OCI-LY3 (cell line): ENCODE data around the gene GALNT1.
"Not testable (repeated sequence)": the region's sequence is repeated elsewhere in the genome, so short reads cannot be mapped to it uniquely, and the experiment has no call there.

Experiments used
- EZH2phosphoT487 ChIP-seq: fragments of 200-600 bp; shearing (Covaris generic); IDR thresholded peaks from 2 replicates; pipeline ENCODE4 v1.6.1; 2018; ENCODE audit warnings: antibody characterized with exemption, mixed run types, low read depth
- TF ChIP-seq, protein P1 (sequence below): fragments of 200-600, 300-600 bp; sonication (generic); IDR thresholded peaks from 2 replicates; pipeline ENCODE4 v1.5.1; 2014; ENCODE audit warnings: antibody characterized with exemption, low read length, low read depth

DNA sequence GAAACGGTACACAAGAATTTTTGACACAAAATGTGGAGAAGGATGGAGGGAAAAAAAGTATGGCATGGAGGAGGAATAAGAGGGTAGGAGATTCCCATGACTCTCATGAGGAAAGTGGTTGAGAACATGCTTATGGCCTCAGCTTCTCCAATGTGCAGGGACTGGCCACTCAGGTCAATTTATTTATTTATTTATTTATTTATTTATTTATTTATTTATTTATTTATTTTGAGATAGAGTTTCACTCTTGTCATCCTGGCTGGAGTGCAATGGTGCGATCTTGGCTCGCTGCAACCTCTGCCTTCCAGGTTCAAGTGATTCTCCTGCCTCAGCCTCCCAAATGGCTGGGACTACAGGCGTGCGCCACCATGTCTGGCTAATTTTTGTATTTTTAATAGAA lies 26.0 kb upstream of the GALNT1 start:
- TF ChIP-seq, protein P1, sequence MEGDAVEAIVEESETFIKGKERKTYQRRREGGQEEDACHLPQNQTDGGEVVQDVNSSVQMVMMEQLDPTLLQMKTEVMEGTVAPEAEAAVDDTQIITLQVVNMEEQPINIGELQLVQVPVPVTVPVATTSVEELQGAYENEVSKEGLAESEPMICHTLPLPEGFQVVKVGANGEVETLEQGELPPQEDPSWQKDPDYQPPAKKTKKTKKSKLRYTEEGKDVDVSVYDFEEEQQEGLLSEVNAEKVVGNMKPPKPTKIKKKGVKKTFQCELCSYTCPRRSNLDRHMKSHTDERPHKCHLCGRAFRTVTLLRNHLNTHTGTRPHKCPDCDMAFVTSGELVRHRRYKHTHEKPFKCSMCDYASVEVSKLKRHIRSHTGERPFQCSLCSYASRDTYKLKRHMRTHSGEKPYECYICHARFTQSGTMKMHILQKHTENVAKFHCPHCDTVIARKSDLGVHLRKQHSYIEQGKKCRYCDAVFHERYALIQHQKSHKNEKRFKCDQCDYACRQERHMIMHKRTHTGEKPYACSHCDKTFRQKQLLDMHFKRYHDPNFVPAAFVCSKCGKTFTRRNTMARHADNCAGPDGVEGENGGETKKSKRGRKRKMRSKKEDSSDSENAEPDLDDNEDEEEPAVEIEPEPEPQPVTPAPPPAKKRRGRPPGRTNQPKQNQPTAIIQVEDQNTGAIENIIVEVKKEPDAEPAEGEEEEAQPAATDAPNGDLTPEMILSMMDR = not testable (repeated sequence)
- TF ChIP-seq EZH2phosphoT487 = not testable (repeated sequence)
